ENCODE data around the gene ZG16B. TPM values are rescaled to one million over a fixed set of nuclear protein-coding genes. Genes with fewer than 3 reads are reported as not detected.
A peak's percentile ranks its signal among the peaks of the same experiment; 100 is the strongest.

ZG16B gene
- total and polyA plus RNA-seq, 2 donors (not counting 1 experiment from before 2014, with no cell fraction given): not detected

GRCh38 chr16:2858245-2859025 lies 28.3 kb downstream of the ZG16B start:
- no peak overlapping the region for H3K27ac ChIP-seq (ENCODE audit: insufficient read depth, low read length)
- no peak overlapping the region for H2AFZ ChIP-seq (ENCODE audit: low read length)
- no peak for DNase-seq (ENCODE audit: low read depth in 2 of 2)
- H3K27me3 ChIP-seq (ENCODE audit: control insufficient read depth, insufficient read depth, low read length): no peaks in the 10 kb centered on the region
- peak overlapping the region in 1 of 4 experiments; percentile 7 for H3K4me3 ChIP-seq (replicated peaks in 1 of 4; ENCODE audit: control extremely low read depth in 1 of 4, insufficient read depth in 1 of 4, low read depth in 3 of 4, low read length in 4 of 4)
- no peak for TF ChIP-seq EZH2 (IDR thresholded peaks at IDR 0.05; ENCODE audit: low read length, missing control alignments)
- TF ChIP-seq, protein P1, sequence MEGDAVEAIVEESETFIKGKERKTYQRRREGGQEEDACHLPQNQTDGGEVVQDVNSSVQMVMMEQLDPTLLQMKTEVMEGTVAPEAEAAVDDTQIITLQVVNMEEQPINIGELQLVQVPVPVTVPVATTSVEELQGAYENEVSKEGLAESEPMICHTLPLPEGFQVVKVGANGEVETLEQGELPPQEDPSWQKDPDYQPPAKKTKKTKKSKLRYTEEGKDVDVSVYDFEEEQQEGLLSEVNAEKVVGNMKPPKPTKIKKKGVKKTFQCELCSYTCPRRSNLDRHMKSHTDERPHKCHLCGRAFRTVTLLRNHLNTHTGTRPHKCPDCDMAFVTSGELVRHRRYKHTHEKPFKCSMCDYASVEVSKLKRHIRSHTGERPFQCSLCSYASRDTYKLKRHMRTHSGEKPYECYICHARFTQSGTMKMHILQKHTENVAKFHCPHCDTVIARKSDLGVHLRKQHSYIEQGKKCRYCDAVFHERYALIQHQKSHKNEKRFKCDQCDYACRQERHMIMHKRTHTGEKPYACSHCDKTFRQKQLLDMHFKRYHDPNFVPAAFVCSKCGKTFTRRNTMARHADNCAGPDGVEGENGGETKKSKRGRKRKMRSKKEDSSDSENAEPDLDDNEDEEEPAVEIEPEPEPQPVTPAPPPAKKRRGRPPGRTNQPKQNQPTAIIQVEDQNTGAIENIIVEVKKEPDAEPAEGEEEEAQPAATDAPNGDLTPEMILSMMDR (conservative IDR thresholded peaks at IDR 0.05 in 1 of 2, IDR thresholded peaks at IDR 0.05 in 1 of 2; ENCODE audit: low read depth in 1 of 2, low read length in 2 of 2): no peak
- no peaks in the 10 kb centered on the region for H4K20me1 ChIP-seq (ENCODE audit: control insufficient read depth, extremely low read depth, insufficient read depth, low read length)
- H3K4me1 ChIP-seq (ENCODE audit: control insufficient read depth, extremely low read depth, insufficient read depth, low read length): no peaks in the 10 kb centered on the region
- H3K79me2 ChIP-seq (ENCODE audit: control insufficient read depth, insufficient read depth, low read length): no peaks in the 10 kb centered on the region
- no peaks in the 10 kb centered on the region for H3K36me3 ChIP-seq (ENCODE audit: control insufficient read depth, insufficient read depth, low read length)
- no peaks in the 10 kb centered on the region for H3K9me3 ChIP-seq (ENCODE audit: control insufficient read depth, insufficient read depth, low read depth, low read length)
- H3K4me2 ChIP-seq (ENCODE audit: extremely low read depth, insufficient read depth, low read length): no peak overlapping the region
- H3K9ac ChIP-seq (ENCODE audit: insufficient read depth, low read length): no peak overlapping the region

DNA sequence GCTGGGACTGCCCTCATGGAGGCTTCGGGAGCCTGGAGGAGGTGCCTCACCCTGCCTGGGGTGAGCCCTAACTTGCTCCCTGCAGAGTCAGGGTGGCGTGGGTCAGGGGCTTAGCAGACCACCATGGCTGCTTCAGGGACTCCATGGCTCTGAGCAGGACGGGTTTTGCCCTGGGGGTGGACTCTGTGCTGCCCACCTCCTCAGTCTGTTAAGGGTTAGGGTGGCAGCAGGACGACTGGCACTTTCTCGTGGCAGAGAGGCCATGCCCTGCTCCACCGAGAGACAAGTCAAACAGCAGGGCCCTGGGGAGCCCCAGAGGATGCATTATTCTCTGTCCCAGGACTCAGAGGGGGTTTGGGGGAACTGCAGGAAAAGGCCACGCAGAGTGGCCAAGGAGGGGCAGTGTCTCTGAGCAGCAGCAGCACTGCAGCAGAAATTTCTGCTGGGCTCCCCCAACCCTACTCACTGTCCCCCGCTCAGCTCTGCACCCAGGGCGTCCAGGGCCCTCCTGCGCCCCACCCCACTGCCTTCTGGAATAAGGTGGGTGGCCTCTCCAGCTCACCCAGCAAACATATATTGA lies 29.7 kb downstream of the ZG16B start:
- no peaks in the 10 kb centered on the region for H3K9me3 ChIP-seq (ENCODE audit: control insufficient read depth, insufficient read depth, low read depth, low read length)
- no peak for DNase-seq (ENCODE audit: low read depth in 2 of 2)
- no peak overlapping the region for H2AFZ ChIP-seq (ENCODE audit: low read length)
- H3K36me3 ChIP-seq (ENCODE audit: control insufficient read depth, insufficient read depth, low read length): no peaks in the 10 kb centered on the region
- H3K4me1 ChIP-seq (ENCODE audit: control insufficient read depth, extremely low read depth, insufficient read depth, low read length): no peaks in the 10 kb centered on the region
- no peak overlapping the region for H3K27ac ChIP-seq (ENCODE audit: insufficient read depth, low read length)
- no peak overlapping the region for H3K9ac ChIP-seq (ENCODE audit: insufficient read depth, low read length)
- no peaks in the 10 kb centered on the region for H4K20me1 ChIP-seq (ENCODE audit: control insufficient read depth, extremely low read depth, insufficient read depth, low read length)
- H3K4me3 ChIP-seq (replicated peaks in 1 of 4; ENCODE audit: control extremely low read depth in 1 of 4, insufficient read depth in 1 of 4, low read depth in 3 of 4, low read length in 4 of 4): no peak overlapping the region
- H3K27me3 ChIP-seq (ENCODE audit: control insufficient read depth, insufficient read depth, low read length): no peaks in the 10 kb centered on the region
- H3K4me2 ChIP-seq (ENCODE audit: extremely low read depth, insufficient read depth, low read length): no peak overlapping the region
- H3K79me2 ChIP-seq (ENCODE audit: control insufficient read depth, insufficient read depth, low read length): no peaks in the 10 kb centered on the region
- no peak for TF ChIP-seq EZH2 (IDR thresholded peaks at IDR 0.05; ENCODE audit: low read length, missing control alignments)
- TF ChIP-seq, protein P1 (conservative IDR thresholded peaks at IDR 0.05 in 1 of 2, IDR thresholded peaks at IDR 0.05 in 1 of 2; ENCODE audit: low read depth in 1 of 2, low read length in 2 of 2): no peak

- H4K20me1 ChIP-seq (ENCODE audit: control insufficient read depth, extremely low read depth, insufficient read depth, low read length): no peaks in the 10 kb centered on the region
- H3K4me1 ChIP-seq (ENCODE audit: control insufficient read depth, extremely low read depth, insufficient read depth, low read length): no peaks in the 10 kb centered on the region
- TF ChIP-seq, protein P1 (conservative IDR thresholded peaks at IDR 0.05 in 1 of 2, IDR thresholded peaks at IDR 0.05 in 1 of 2; ENCODE audit: low read depth in 1 of 2, low read length in 2 of 2): no peak
- no peak for TF ChIP-seq EZH2 (IDR thresholded peaks at IDR 0.05; ENCODE audit: low read length, missing control alignments)
- H3K79me2 ChIP-seq (ENCODE audit: control insufficient read depth, insufficient read depth, low read length): no peaks in the 10 kb centered on the region
- DNase-seq (ENCODE audit: low read depth in 2 of 2): no peak
- no peaks in the 10 kb centered on the region for H3K27me3 ChIP-seq (ENCODE audit: control insufficient read depth, insufficient read depth, low read length)
- no peak overlapping the region for H3K27ac ChIP-seq (ENCODE audit: insufficient read depth, low read length)
- H3K36me3 ChIP-seq (ENCODE audit: control insufficient read depth, insufficient read depth, low read length): no peaks in the 10 kb centered on the region
- no peak overlapping the region for H3K4me2 ChIP-seq (ENCODE audit: extremely low read depth, insufficient read depth, low read length)
- no peak overlapping the region for H2AFZ ChIP-seq (ENCODE audit: low read length)
- H3K9me3 ChIP-seq (ENCODE audit: control insufficient read depth, insufficient read depth, low read depth, low read length): no peaks in the 10 kb centered on the region
- H3K4me3 ChIP-seq (replicated peaks in 1 of 4; ENCODE audit: control extremely low read depth in 1 of 4, insufficient read depth in 1 of 4, low read depth in 3 of 4, low read length in 4 of 4): no peak overlapping the region
- H3K9ac ChIP-seq (ENCODE audit: insufficient read depth, low read length): no peak overlapping the region
Observed at GRCh38 chr16:2860826-2861567, 30.9 kb downstream of the ZG16B start.
